HepG2 (cell line): ENCODE measurements around the gene ANKEF1. TPM values are rescaled to one million over a fixed set of nuclear protein-coding genes. Genes with fewer than 3 reads are reported as not detected.

ENCODE experiments used
- CBX1 ChIP-seq: IDR thresholded peaks from one replicate; pipeline ENCODE4 v1.6.1; 2016; ENCODE audit warnings: antibody characterized with exemption, low read depth
- ELF4 ChIP-seq: sonication (generic); formaldehyde crosslinking; IDR thresholded peaks from 2 replicates; pipeline ENCODE4 v1.5.0; 2020; ENCODE audit warnings: missing genetic modification reagents, mild to moderate bottlenecking, moderate library complexity, borderline replicate concordance
- HNF1B ChIP-seq: sonication (generic); formaldehyde crosslinking; IDR thresholded peaks from 2 replicates; pipeline ENCODE4 v1.5.1; 2020; ENCODE audit warnings: mild to moderate bottlenecking, moderate library complexity, missing genetic modification reagents
- PAXIP1 ChIP-seq: sonication (generic); formaldehyde crosslinking; conservative IDR thresholded peaks from 2 replicates; pipeline ENCODE4 v1.4.0; 2020; ENCODE audit warnings: mild to moderate bottlenecking, missing genetic modification reagents, moderate library complexity
- PBX3 ChIP-seq: sonication (generic); formaldehyde crosslinking; IDR thresholded peaks from 2 replicates; pipeline ENCODE4 v1.8.1; 2023; ENCODE audit warnings: missing genetic modification reagents, inconsistent platforms, borderline replicate concordance
- RORA ChIP-seq: sonication (generic); formaldehyde crosslinking; IDR thresholded peaks from 2 replicates; pipeline ENCODE4 v1.5.0; 2020; ENCODE audit warnings: mild to moderate bottlenecking, missing genetic modification reagents, moderate library complexity
- SALL1 ChIP-seq: sonication (generic); formaldehyde crosslinking; IDR thresholded peaks from 2 replicates; pipeline ENCODE4 v1.8.0; 2022; ENCODE audit warnings: mild to moderate bottlenecking, missing genetic modification reagents
- SIN3A ChIP-seq: IDR thresholded peaks from 2 replicates; pipeline ENCODE4 v1.6.1; 2011; ENCODE audit warnings: low read depth, mild to moderate bottlenecking, control low read depth, low read length, borderline replicate concordance
- SSRP1 ChIP-seq: IDR thresholded peaks from 2 replicates; pipeline ENCODE4 v1.6.1; 2016; ENCODE audit warnings: control low read depth
- SYNCRIP ChIP-seq: fragments of 200-400 bp; formaldehyde crosslinking; IDR thresholded peaks from 2 replicates; pipeline ENCODE4 v1.6.1; 2018; ENCODE audit warnings: mild to moderate bottlenecking, low read depth, low read length; ENCODE audit not compliant: insufficient read depth
- TRIM22 ChIP-seq: fragments of 450-650 bp; IDR thresholded peaks from 2 replicates; pipeline ENCODE4 v1.6.1; 2017
- YY1 ChIP-seq: IDR thresholded peaks from 2 replicates; pipeline ENCODE4 v1.6.1; 2011; ENCODE audit warnings: low read length, low read depth, moderate library complexity, mild to moderate bottlenecking; ENCODE audit not compliant: insufficient read depth, insufficient replicate concordance
- ZFY ChIP-seq: sonication (generic); formaldehyde crosslinking; IDR thresholded peaks from 2 replicates; pipeline ENCODE4 v1.4.0; 2020; ENCODE audit warnings: missing genetic modification reagents
- polyA plus RNA-seq, 8 experiments: library from polyadenylated mRNA; depleted of rRNA in 3 of 8; stranded (reverse) in 7 of 8; unstranded in 1 of 8; fragments of >200 nt; fragmentation: Illumina TruSeq in 4 of 8; extraction: Trizol in 4 of 8; gene quantifications; 2 replicates each; pipeline versions ENCODE4 v1.2.1 to v1.2.3, GENCODE V29; 2011 to 2016; ENCODE audit warnings: low read depth in 4 of 8, missing spikeins in 1 of 8, mixed read lengths in 1 of 8; ENCODE audit not compliant: insufficient read depth in 1 of 8
- total RNA-seq, 5 experiments: library from RNA; depleted of rRNA; stranded (reverse); fragments of >200 nt; fragmentation: Illumina TruSeq; extraction: Trizol; gene quantifications; 2 replicates each; pipeline ENCODE4 v1.2.3, GENCODE V29; 2016; ENCODE audit warnings: low read depth in 1 of 5
- TF ChIP-seq, protein P1 (sequence below): sonication (generic); formaldehyde crosslinking; IDR thresholded peaks from 2 replicates; pipeline ENCODE4 v1.4.0; 2020; ENCODE audit warnings: mild to moderate bottlenecking, missing genetic modification reagents
- TF ChIP-seq, protein P2 (sequence below): sonication (generic); formaldehyde crosslinking; IDR thresholded peaks from 2 replicates; pipeline ENCODE4 v1.4.0; 2020; ENCODE audit warnings: low read depth, mild to moderate bottlenecking, missing genetic modification reagents

The ANKEF1 gene
- total and polyA plus RNA-seq, 2 of the 13 experiments (the other 11 are each of a cell fraction or from before 2014, with no cell fraction given), result 3.1 to 8.6 TPM

- TF ChIP-seq, protein P1, sequence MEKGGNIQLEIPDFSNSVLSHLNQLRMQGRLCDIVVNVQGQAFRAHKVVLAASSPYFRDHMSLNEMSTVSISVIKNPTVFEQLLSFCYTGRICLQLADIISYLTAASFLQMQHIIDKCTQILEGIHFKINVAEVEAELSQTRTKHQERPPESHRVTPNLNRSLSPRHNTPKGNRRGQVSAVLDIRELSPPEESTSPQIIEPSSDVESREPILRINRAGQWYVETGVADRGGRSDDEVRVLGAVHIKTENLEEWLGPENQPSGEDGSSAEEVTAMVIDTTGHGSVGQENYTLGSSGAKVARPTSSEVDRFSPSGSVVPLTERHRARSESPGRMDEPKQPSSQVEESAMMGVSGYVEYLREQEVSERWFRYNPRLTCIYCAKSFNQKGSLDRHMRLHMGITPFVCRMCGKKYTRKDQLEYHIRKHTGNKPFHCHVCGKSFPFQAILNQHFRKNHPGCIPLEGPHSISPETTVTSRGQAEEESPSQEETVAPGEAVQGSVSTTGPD (CRISPR knock-in tag), result no peak
- no peak for TF ChIP-seq ELF4
- no peak for TF ChIP-seq SSRP1 (CRISPR knock-in tag)
- TF ChIP-seq TRIM22, result no peak
- TF ChIP-seq SALL1 (CRISPR knock-in tag), result peak; percentile 96
- TF ChIP-seq PAXIP1 (CRISPR knock-in tag), result peak; percentile 57; the same call in 1 of the 2 replicates
- TF ChIP-seq SIN3A, result peak; percentile 96; the same call in 1 of the 2 replicates
- no peak for TF ChIP-seq RORA (CRISPR knock-in tag)
- no peak for TF ChIP-seq PBX3
- TF ChIP-seq ZFY (CRISPR knock-in tag), result peak; percentile 96
- TF ChIP-seq CBX1, result peak; percentile 86
- peak; percentile 65 for TF ChIP-seq YY1
- peak; percentile 92 for TF ChIP-seq HNF1B
- TF ChIP-seq, protein P2, sequence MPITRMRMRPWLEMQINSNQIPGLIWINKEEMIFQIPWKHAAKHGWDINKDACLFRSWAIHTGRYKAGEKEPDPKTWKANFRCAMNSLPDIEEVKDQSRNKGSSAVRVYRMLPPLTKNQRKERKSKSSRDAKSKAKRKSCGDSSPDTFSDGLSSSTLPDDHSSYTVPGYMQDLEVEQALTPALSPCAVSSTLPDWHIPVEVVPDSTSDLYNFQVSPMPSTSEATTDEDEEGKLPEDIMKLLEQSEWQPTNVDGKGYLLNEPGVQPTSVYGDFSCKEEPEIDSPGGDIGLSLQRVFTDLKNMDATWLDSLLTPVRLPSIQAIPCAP (CRISPR knock-in tag), result 0 out of 2 replicates have a peak, but pooled peaks have one; percentile 43
- no peak for TF ChIP-seq SYNCRIP
Observed at GRCh38 chr20:10034717-10035571, at the start of gene ANKEF1 (continued).
